KMS-11 (cell line): ENCODE results near the gene NANOS3.

Experiments used
- H2AFZ ChIP-seq: fragments of 200-600 bp; sonication (generic); 2 replicates; pipeline ENCODE4 v1.6.1; 2016; ENCODE audit warnings: antibody characterized with exemption, mixed run types, low read depth
- H3K27ac ChIP-seq: fragments of 200-600 bp; sonication (generic); 2 replicates; pipeline ENCODE4 v1.6.1; 2016; ENCODE audit warnings: mild to moderate bottlenecking, mixed run types
- H3K27me3 ChIP-seq: fragments of 200-600 bp; sonication (generic); 2 replicates; pipeline ENCODE4 v1.6.1; 2017; ENCODE audit warnings: mild to moderate bottlenecking, low read depth, mixed run types, moderate library complexity; ENCODE audit not compliant: insufficient read depth
- H3K36me3 ChIP-seq: fragments of 200-600 bp; sonication (generic); 2 replicates; pipeline ENCODE4 v1.6.1; 2017; ENCODE audit warnings: mild to moderate bottlenecking, mixed run types; ENCODE audit not compliant: insufficient read depth
- H3K4me1 ChIP-seq: fragments of 200-600 bp; sonication (generic); 2 replicates; pipeline ENCODE4 v1.6.1; 2016; ENCODE audit warnings: mild to moderate bottlenecking, low read depth, mixed run types; ENCODE audit not compliant: poor library complexity, severe bottlenecking
- H3K4me2 ChIP-seq: fragments of 200-600 bp; sonication (generic); 2 replicates; pipeline ENCODE4 v1.7.0; 2016; ENCODE audit warnings: mild to moderate bottlenecking, mixed run types
- H3K4me3 ChIP-seq: fragments of 200-600 bp; sonication (generic); IDR thresholded peaks from 2 replicates; pipeline ENCODE4 v1.6.1; 2017; ENCODE audit warnings: low read depth, low read length, mixed read lengths; ENCODE audit not compliant: insufficient read depth
- H3K79me2 ChIP-seq: fragments of 200-600 bp; sonication (generic); 2 replicates; pipeline ENCODE4 v1.6.1; 2016; ENCODE audit warnings: low read depth, mixed run types; ENCODE audit not compliant: insufficient read depth
- H3K9ac ChIP-seq: fragments of 200-600 bp; sonication (generic); 2 replicates; pipeline ENCODE4 v1.6.1; 2016; ENCODE audit warnings: mild to moderate bottlenecking, mixed run types
- H4K20me1 ChIP-seq: fragments of 200-600 bp; sonication (generic); 2 replicates; pipeline ENCODE4 v1.6.1; 2016; ENCODE audit warnings: mild to moderate bottlenecking, mixed run types; ENCODE audit not compliant: insufficient read depth
- CTCF ChIP-seq: fragments of 200-600 bp; sonication (generic); conservative IDR thresholded peaks from 2 replicates; pipeline ENCODE4 v1.6.1; 2017; ENCODE audit warnings: low read depth, mild to moderate bottlenecking, antibody characterized with exemption, low read length, moderate library complexity, mixed read lengths

The NANOS3 gene

GRCh38 chr19:13835791-13836723, 40.9 kb upstream of the NANOS3 start:
- no peak overlapping the region for H3K27ac ChIP-seq
- H3K4me1 ChIP-seq, result peaks cover 9% of the 10 kb centered on the region
- TF ChIP-seq CTCF, result no peak
- H3K79me2 ChIP-seq, result peaks cover 23% of the 10 kb centered on the region
- no peak overlapping the region for H3K4me3 ChIP-seq
- H3K27me3 ChIP-seq, result no peaks in the 10 kb centered on the region
- no peak overlapping the region for H3K9ac ChIP-seq
- no peaks in the 10 kb centered on the region for H4K20me1 ChIP-seq
- H3K4me2 ChIP-seq, result no peak overlapping the region
- no peak overlapping the region for H2AFZ ChIP-seq
- no peaks in the 10 kb centered on the region for H3K36me3 ChIP-seq

- Histone ChIP-seq H3K4me1 (peaks cover 16% of the 10 kb centered on the region), H3K79me2 (peaks cover 34% of the 10 kb centered on the region), H3K27ac (peak overlapping the region; percentile 68; the same call in 1 of the 2 replicates), H3K4me3 (no peak overlapping the region), H3K4me2 (no peak overlapping the region), H4K20me1 (no peaks in the 10 kb centered on the region), H2AFZ (no peak overlapping the region), H3K36me3 (no peaks in the 10 kb centered on the region), H3K27me3 (no peaks in the 10 kb centered on the region), H3K9ac (peak overlapping the region; percentile 39; the same call in 1 of the 2 replicates)
- no peak for TF ChIP-seq CTCF
These were observed 38.4 kb upstream of the NANOS3 start for GRCh38 chr19:13838435-13839129.

GRCh38 chr19:13839130-13839937, 37.6 kb upstream of the NANOS3 start:
- H4K20me1 ChIP-seq, result no peaks in the 10 kb centered on the region
- no peak overlapping the region for H3K4me3 ChIP-seq
- peaks cover 34% of the 10 kb centered on the region for H3K79me2 ChIP-seq
- H3K9ac ChIP-seq, result peak overlapping the region; percentile 77
- H3K27ac ChIP-seq, result peak overlapping the region; percentile 68
- H3K4me2 ChIP-seq, result 0 out of 2 replicates have a peak overlapping the region, but pooled peaks have one; percentile 25
- no peaks in the 10 kb centered on the region for H3K27me3 ChIP-seq
- no peak; the same call in 1 of the 2 replicates for TF ChIP-seq CTCF
- peaks cover 23% of the 10 kb centered on the region for H3K4me1 ChIP-seq
- H3K36me3 ChIP-seq, result no peaks in the 10 kb centered on the region
- no peak overlapping the region for H2AFZ ChIP-seq

GRCh38 chr19:13839938-13840304, 37.0 kb upstream of the NANOS3 start:
- H3K27ac ChIP-seq, result peak overlapping the region; percentile 68
- H3K36me3 ChIP-seq, result no peaks in the 10 kb centered on the region
- peaks cover 29% of the 10 kb centered on the region for H3K4me1 ChIP-seq
- no peaks in the 10 kb centered on the region for H3K27me3 ChIP-seq
- peak overlapping the region; percentile 25; the same call in 1 of the 2 replicates for H3K4me2 ChIP-seq
- no peak for TF ChIP-seq CTCF
- no peak overlapping the region for H3K4me3 ChIP-seq
- H4K20me1 ChIP-seq, result no peaks in the 10 kb centered on the region
- H2AFZ ChIP-seq, result no peak overlapping the region
- H3K9ac ChIP-seq, result peak overlapping the region; percentile 77
- peaks cover 34% of the 10 kb centered on the region for H3K79me2 ChIP-seq
